ENCODE data around the gene SYS1. TPM values are rescaled to one million over a fixed set of nuclear protein-coding genes. Genes with fewer than 3 reads are reported as not detected.

SYS1 gene
- total RNA-seq, 4 donors from 2014 or later, result 28.2 to 48.4 (median 42.5) TPM

DNA sequence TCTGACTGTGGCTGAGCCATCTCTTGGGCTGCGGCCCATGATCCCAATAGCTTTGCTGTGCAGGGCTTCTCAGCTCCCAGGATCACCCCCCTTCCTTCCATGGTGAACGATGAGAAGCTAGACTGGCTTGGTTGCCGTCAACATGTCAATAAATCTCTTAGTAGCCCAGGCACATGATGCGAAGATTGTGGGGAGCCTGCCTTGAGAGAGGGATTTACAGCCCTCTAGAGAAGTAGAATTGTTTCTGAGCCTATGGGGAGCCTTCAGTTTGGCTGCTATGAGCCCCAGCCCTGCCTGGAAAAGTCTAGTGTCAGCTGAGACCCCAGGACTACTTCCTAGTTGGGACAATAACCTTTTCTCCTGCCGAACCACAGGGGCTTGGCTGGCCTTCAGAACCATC is 49.7 kb downstream of the SYS1 start:
- no peak for DNase-seq (ENCODE audit: extremely low spot score)
- Histone ChIP-seq H3K36me3 (peaks cover 24 to 42% (median 36%) of the 10 kb centered on the region in 4 donors), H3K27me3 (no peaks in the 10 kb centered on the region), H3K4me1 (peaks cover 32 to 57% (median 48%) of the 10 kb centered on the region in 4 donors), H3K27ac (replicated peaks in 1 of 4) (peak overlapping the region in 1 of 4 donors; percentile 7), H3K9me3 (no peaks in the 10 kb centered on the region), H3K4me3 (no peak overlapping the region)
- intact Hi-C loops (cut with DNase I), result no loop called here
- TF ChIP-seq POLR2A (IDR thresholded peaks at IDR 0.05; ENCODE audit: low read depth), result no peak
- no peak for TF ChIP-seq EP300 (IDR thresholded peaks at IDR 0.05)
- TF ChIP-seq, protein P1, sequence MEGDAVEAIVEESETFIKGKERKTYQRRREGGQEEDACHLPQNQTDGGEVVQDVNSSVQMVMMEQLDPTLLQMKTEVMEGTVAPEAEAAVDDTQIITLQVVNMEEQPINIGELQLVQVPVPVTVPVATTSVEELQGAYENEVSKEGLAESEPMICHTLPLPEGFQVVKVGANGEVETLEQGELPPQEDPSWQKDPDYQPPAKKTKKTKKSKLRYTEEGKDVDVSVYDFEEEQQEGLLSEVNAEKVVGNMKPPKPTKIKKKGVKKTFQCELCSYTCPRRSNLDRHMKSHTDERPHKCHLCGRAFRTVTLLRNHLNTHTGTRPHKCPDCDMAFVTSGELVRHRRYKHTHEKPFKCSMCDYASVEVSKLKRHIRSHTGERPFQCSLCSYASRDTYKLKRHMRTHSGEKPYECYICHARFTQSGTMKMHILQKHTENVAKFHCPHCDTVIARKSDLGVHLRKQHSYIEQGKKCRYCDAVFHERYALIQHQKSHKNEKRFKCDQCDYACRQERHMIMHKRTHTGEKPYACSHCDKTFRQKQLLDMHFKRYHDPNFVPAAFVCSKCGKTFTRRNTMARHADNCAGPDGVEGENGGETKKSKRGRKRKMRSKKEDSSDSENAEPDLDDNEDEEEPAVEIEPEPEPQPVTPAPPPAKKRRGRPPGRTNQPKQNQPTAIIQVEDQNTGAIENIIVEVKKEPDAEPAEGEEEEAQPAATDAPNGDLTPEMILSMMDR (IDR thresholded peaks at IDR 0.05), result no peak
- no peak for TF ChIP-seq POLR2AphosphoS5 (IDR thresholded peaks at IDR 0.05)
- WGBS, result 85% methylated on average over 5 of the region's 5 CpGs

DNA sequence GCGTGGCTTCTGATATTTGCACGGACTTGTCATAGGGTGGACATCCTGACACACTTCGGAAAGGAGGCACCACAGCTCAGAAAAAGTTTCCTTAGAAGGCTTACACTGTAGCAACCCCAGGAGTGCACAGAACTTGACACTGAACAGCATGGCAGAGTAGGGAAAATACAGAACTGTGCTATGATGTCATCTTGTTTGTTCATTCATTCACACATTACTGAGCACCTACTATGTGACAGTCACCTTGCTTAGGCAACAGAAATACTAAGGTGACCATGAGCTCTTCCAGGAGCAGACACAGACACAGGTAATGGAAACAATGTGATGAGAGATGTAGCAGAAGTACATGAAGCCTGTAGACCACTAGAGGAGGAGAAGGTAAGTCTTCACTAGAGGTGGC is 50.5 kb downstream of the SYS1 start:
- 67% methylated on average over 3 of the region's 3 CpGs for WGBS
- H3K9me3 ChIP-seq, result no peaks in the 10 kb centered on the region
- peaks cover 35 to 57% (median 48%) of the 10 kb centered on the region in 4 donors for H3K4me1 ChIP-seq

DNA sequence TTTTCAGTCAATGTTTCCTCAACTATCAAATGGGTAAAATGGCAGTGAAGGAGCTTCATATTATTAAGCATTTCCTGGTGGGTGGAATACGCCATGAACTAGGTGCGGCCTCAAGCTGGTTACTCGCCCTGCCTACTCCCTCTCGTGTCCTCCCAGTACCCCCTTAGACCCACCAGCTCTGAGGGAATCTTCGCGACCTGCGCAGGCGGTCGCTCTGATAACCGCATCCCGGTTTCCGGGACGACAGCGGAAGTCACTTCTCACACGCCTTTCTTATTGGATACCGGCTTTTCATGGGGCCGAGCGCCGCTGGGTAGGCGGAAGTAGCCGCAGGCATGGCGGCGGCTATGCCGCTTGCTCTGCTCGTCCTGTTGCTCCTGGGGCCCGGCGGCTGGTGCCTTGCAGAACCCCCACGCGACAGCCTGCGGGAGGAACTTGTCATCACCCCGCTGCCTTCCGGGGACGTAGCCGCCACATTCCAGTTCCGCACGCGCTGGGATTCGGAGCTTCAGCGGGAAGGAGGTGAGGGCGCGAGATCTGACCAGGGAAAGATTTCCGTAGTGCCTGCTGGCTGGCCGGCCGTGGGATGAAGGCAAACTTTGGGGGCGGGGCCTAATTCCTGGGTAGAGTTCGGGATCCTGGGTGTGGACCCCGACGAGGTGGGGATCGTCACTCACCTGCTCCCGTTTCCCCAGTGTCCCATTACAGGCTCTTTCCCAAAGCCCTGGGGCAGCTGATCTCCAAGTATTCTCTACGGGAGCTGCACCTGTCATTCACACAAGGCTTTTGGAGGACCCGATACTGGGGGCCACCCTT is 53.1 kb downstream of the SYS1 start, which contains the start of gene PIGT:
Gene PIGT, plus strand, starts transcription at position 320 of the 816 bp plus-strand sequence. Its CDS starts 16 bp downstream, at position 336.
- TF ChIP-seq, protein P1 (IDR thresholded peaks at IDR 0.05), result no peak
- peak; percentile 85 for TF ChIP-seq POLR2A (IDR thresholded peaks at IDR 0.05; ENCODE audit: low read depth)
- TF ChIP-seq EP300 (IDR thresholded peaks at IDR 0.05), result no peak
- TF ChIP-seq POLR2AphosphoS5 (IDR thresholded peaks at IDR 0.05), result peak; percentile 95 to 96
- Histone ChIP-seq H3K27ac (replicated peaks in 1 of 4) (peak within 1 kb of the TSS; percentile 82 to 90 (median 86)), H3K36me3 (peaks cover 18 to 46% (median 36%) of the 10 kb centered on the region in 4 donors), H3K4me1 (peaks cover 47 to 50% (median 49%) of the 10 kb centered on the region in 4 donors), H3K27me3 (no peaks in the 10 kb centered on the region), H3K9me3 (no peaks in the 10 kb centered on the region), H3K4me3 (peak within 1 kb of the TSS; percentile 76 to 99 (median 82))
- 0% methylated on average over 22 of the region's 52 CpGs for WGBS
- intact Hi-C loops (cut with DNase I), result no loop called here
- DNase-seq (ENCODE audit: extremely low spot score), result peak; percentile 95

More for the DNA sequence above, 50.5 kb downstream of the SYS1 start:
- Histone ChIP-seq H3K27ac (replicated peaks in 1 of 4) (no peak overlapping the region), H3K27me3 (no peaks in the 10 kb centered on the region), H3K36me3 (peaks cover 24 to 45% (median 38%) of the 10 kb centered on the region in 4 donors), H3K4me3 (no peak overlapping the region)
- intact Hi-C loops (cut with DNase I), result no loop called here
- DNase-seq (ENCODE audit: extremely low spot score), result no peak
- TF ChIP-seq POLR2A (IDR thresholded peaks at IDR 0.05; ENCODE audit: low read depth) (no peak), POLR2AphosphoS5 (IDR thresholded peaks at IDR 0.05) (no peak), EP300 (IDR thresholded peaks at IDR 0.05) (no peak)
- TF ChIP-seq, protein P1 (IDR thresholded peaks at IDR 0.05), result no peak

DNA sequence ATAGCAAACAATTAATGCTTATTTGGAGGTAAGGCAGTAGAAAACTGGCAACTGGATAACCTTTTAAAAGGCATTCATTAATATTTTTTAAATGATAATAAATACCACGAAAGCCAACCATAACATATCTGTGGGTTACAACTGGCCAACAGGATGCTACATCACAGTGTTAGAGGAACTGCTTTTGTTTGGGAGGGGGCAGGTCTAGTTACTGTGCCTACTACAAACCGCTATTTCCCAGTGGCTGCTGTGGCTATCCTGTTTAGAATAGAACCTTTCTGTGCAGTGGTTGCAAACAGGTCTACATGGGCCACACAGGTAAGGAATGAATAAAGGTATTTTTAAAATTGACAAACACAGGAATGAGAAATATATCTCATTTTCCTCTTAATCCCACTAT is 54.0 kb downstream of the SYS1 start:
- H3K4me3 ChIP-seq, result peak overlapping the region; percentile 76 to 99 (median 82)

More for the DNA sequence above, 54.0 kb downstream of the SYS1 start:
- 68% methylated on average over 2 of the region's 2 CpGs for WGBS
- TF ChIP-seq EP300 (IDR thresholded peaks at IDR 0.05), result no peak
- peaks cover 21 to 46% (median 36%) of the 10 kb centered on the region in 4 donors for H3K36me3 ChIP-seq
- H3K4me1 ChIP-seq, result peaks cover 45 to 49% (median 46%) of the 10 kb centered on the region in 4 donors
- no peaks in the 10 kb centered on the region for H3K27me3 ChIP-seq
- no peaks in the 10 kb centered on the region for H3K9me3 ChIP-seq
- H3K27ac ChIP-seq (replicated peaks in 1 of 4), result peak overlapping the region; percentile 82 to 90 (median 86)
- intact Hi-C loops (cut with DNase I), result no loop called here
- no peak for DNase-seq (ENCODE audit: extremely low spot score)

Other genes starting within 250 kb of the SYS1 start
- gene WFDC5, start 248.0 kb upstream of the SYS1 start, total RNA-seq, result not detected
- not detected for gene WFDC12, start 238.7 kb upstream of the SYS1 start, total RNA-seq
- 1 to 10 TPM in 1 of 4 donors, not detected in 3; 1.0 TPM for gene PI3, start 188.3 kb upstream of the SYS1 start, total RNA-seq
- gene SEMG1, start 156.1 kb upstream of the SYS1 start, total RNA-seq, result not detected
- not detected for gene SEMG2, start 141.8 kb upstream of the SYS1 start, total RNA-seq
- gene SLPI, start 108.6 kb upstream of the SYS1 start, total RNA-seq, result 100 to 1,000 TPM in 1 of 4 donors, 10 to 100 TPM in 3; 27.8 to 109 (median 66.4) TPM
- gene RBPJL, start 56.3 kb upstream of the SYS1 start, total RNA-seq, result not detected
- gene MATN4, start 54.9 kb upstream of the SYS1 start, total RNA-seq, result under 1 TPM in 2 of 4 donors, not detected in 2; 0.17 to 0.33 TPM
- gene SDC4, start 14.7 kb upstream of the SYS1 start, total RNA-seq, result 100 to 1,000 TPM in 1 of 4 donors, 10 to 100 TPM in 3; 61.9 to 177 (median 72.2) TPM
- 1 to 10 TPM in 2 of 4 donors, under 1 TPM in 1, not detected in 1; 0.17 to 2.1 (median 1.1) TPM for gene TP53TG5, start 15.2 kb downstream of the SYS1 start, total RNA-seq
- gene DBNDD2, start 45.1 kb downstream of the SYS1 start, total RNA-seq, result 100 to 1,000 TPM in 2 of 4 donors, 10 to 100 TPM in 2; 63.0 to 130 (median 109) TPM
- gene PIGT, start 53.0 kb downstream of the SYS1 start, total RNA-seq, result 10 to 100 TPM; 64.4 to 90.9 (median 80.4) TPM
- gene WFDC2, start 106.6 kb downstream of the SYS1 start, total RNA-seq, result 1 to 10 TPM in 2 of 4 donors, not detected in 2; 2.1 to 2.6 TPM
- gene SPINT3, start 152.5 kb downstream of the SYS1 start, total RNA-seq, result not detected
- not detected for gene WFDC6, start 176.3 kb downstream of the SYS1 start, total RNA-seq
- gene EPPIN, start 184.2 kb downstream of the SYS1 start, total RNA-seq, result not detected
- not detected for gene WFDC8, start 216.1 kb downstream of the SYS1 start, total RNA-seq

Measured in esophagus muscularis mucosa (tissue), 4 donors.